OCI-LY3 (cell line): ENCODE measurements around the gene RAB9A.

Experiments
- CTCF ChIP-seq: fragments of 200-600, 300-600 bp; sonication (generic); IDR thresholded peaks from 2 replicates; pipeline ENCODE4 v1.5.1; 2014; ENCODE audit warnings: antibody characterized with exemption, low read length, low read depth
- EZH2phosphoT487 ChIP-seq: fragments of 200-600 bp; shearing (Covaris generic); IDR thresholded peaks from 2 replicates; pipeline ENCODE4 v1.6.1; 2018; ENCODE audit warnings: antibody characterized with exemption, mixed run types, low read depth

DNA sequence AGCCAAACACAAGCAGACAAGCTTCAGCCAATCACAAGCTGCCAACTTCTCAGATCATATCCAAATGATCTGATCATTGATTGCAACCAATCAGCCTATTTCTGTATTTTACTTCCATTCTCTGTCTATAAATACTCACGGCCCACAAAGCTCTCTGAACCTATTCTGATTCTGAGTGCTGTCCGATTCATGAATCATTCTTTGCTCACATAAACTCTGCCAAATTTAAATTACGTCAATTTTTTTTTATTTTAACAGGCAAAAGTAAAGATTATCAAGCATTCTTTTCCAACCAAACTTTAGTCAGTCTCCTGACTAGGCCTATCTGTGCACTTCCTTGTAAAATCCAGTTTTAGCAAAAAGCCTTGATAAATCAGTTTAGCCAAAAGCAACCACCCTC, 37.8 kb upstream of the RAB9A start:
- TF ChIP-seq CTCF (no peak), EZH2phosphoT487 (no peak)
